ENCODE measurements around the gene MEX3B.
"Not testable (repeated sequence)": the region's sequence is repeated elsewhere in the genome, so short reads cannot be mapped to it uniquely, and the experiment has no call there.

The MEX3B gene

GRCh38 chr15:82005239-82005638, 40.6 kb downstream of the MEX3B start:
- no peak for DNase-seq (ENCODE audit: extremely low spot score)
- ChIA-PET POLR2A (no interaction called here), CTCF (no interaction called here)
- TF ChIP-seq FOXK2 (IDR thresholded peaks at IDR 0.05) = no peak
- TF ChIP-seq SUZ12 (IDR thresholded peaks at IDR 0.05) = no peak
- no peak for TF ChIP-seq L3MBTL2 (conservative IDR thresholded peaks at IDR 0.05)
- TF ChIP-seq SP1 (IDR thresholded peaks at IDR 0.05) = no peak
- TF ChIP-seq NFRKB (IDR thresholded peaks at IDR 0.05) = no peak
- TF ChIP-seq FOXM1 (IDR thresholded peaks at IDR 0.05; ENCODE audit: borderline replicate concordance) = no peak
- no peak for TF ChIP-seq FOXA1 (IDR thresholded peaks at IDR 0.05)
- TF ChIP-seq ELF4 (IDR thresholded peaks at IDR 0.05) = no peak
- TF ChIP-seq LEF1 (IDR thresholded peaks at IDR 0.05; ENCODE audit: borderline replicate concordance) = no peak
- TF ChIP-seq PKNOX1 (IDR thresholded peaks at IDR 0.05) = no peak

DNA sequence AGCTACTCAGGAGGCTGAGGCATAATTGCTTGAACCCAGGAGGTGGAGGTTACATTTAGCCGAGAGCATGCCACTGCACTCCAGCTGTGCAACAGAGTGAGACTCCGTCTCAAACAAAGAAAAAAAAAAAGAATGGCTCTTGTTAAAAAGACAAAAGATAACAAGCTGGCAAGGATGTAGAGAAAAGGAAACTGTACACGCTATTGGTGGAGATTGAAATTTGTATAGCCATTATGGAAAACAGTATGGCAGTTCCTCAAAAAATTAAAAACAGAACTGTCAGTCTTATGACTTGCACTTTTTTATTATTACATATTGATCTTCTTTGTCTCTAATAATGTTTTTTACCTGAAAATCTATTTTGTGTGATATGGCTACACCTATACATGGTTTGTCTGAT, 41.9 kb downstream of the MEX3B start:
- POLR2A ChIA-PET = interaction anchor here (0.6 kb wide), 1 partner anchor 54 kb away, joined by 3 read pairs; no protein-coding TSS in a partner anchor
- TF ChIP-seq ELF4 (IDR thresholded peaks at IDR 0.05) (no peak), FOXM1 (IDR thresholded peaks at IDR 0.05; ENCODE audit: borderline replicate concordance) (no peak), SP1 (IDR thresholded peaks at IDR 0.05) (no peak), TARDBP (IDR thresholded peaks at IDR 0.05) (no peak), ZNF384 (IDR thresholded peaks at IDR 0.05) (no peak), LEF1 (IDR thresholded peaks at IDR 0.05; ENCODE audit: borderline replicate concordance) (no peak), FOXK2 (IDR thresholded peaks at IDR 0.05) (no peak), ARNT (IDR thresholded peaks at IDR 0.05) (no peak), FOXA1 (IDR thresholded peaks at IDR 0.05) (no peak), BHLHE40 (IDR thresholded peaks at IDR 0.05; ENCODE audit: borderline replicate concordance) (no peak), PKNOX1 (IDR thresholded peaks at IDR 0.05) (no peak)
- DNase-seq (ENCODE audit: extremely low spot score) = no peak
- CTCF ChIA-PET = no interaction called here

GRCh38 chr15:81995081-81995480, 50.7 kb downstream of the MEX3B start:
- POLR2A ChIA-PET; DNase-seq (ENCODE audit: extremely low spot score); CTCF ChIA-PET: not testable (repeated sequence)

DNA sequence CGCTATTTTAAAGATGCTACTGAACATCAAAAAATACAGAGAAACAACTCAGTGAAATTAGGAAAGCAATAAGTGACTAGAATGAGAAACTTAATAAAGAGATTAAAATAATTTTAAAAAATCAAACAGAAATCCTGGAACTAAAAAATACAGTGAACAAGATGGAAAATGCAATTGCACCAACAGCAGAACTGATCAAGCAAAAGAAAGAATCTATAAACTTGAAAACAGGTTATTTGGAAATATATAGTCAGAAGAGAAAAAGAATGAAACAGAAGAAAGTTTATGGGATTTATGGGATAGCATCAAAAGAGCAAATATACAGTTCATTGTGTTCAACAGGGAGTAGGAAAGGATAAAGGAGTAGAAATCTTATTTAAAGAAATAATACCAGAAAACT, 53.3 kb downstream of the MEX3B start:
- ChIA-PET CTCF (no interaction called here), POLR2A (no interaction called here)
- no peak for DNase-seq (ENCODE audit: extremely low spot score)
- TF ChIP-seq LEF1 (IDR thresholded peaks at IDR 0.05; ENCODE audit: borderline replicate concordance) (no peak), ARNT (IDR thresholded peaks at IDR 0.05) (no peak), CTBP1 (IDR thresholded peaks at IDR 0.05; ENCODE audit: borderline replicate concordance) (no peak), FOXK2 (IDR thresholded peaks at IDR 0.05) (no peak), L3MBTL2 (conservative IDR thresholded peaks at IDR 0.05) (no peak), ZNF384 (IDR thresholded peaks at IDR 0.05) (no peak), PKNOX1 (IDR thresholded peaks at IDR 0.05) (no peak), SUZ12 (IDR thresholded peaks at IDR 0.05) (no peak), HDGF (IDR thresholded peaks at IDR 0.05; ENCODE audit: borderline replicate concordance) (no peak), FOXA1 (IDR thresholded peaks at IDR 0.05) (no peak), NFRKB (IDR thresholded peaks at IDR 0.05) (no peak), BHLHE40 (IDR thresholded peaks at IDR 0.05; ENCODE audit: borderline replicate concordance) (no peak), TARDBP (IDR thresholded peaks at IDR 0.05) (no peak), FOXM1 (IDR thresholded peaks at IDR 0.05; ENCODE audit: borderline replicate concordance) (no peak), ELF4 (IDR thresholded peaks at IDR 0.05) (no peak)

Measured in HEK293T (cell line).